ENCODE data around the gene MAN2C1. TPM values are rescaled to one million over a fixed set of nuclear protein-coding genes. Genes with fewer than 3 reads are reported as not detected.
A peak's percentile ranks its signal among the peaks of the same experiment; 100 is the strongest.

Gene MAN2C1
- total and polyA plus RNA-seq, 8 donors, result 63.7 to 509 (median 109) TPM

- no peak for FAIRE-seq
- TF ChIP-seq CTCF (IDR thresholded peaks at IDR 0.05), result no peak
- Histone ChIP-seq H3K36me3 (no peaks in the 10 kb centered on the region), H3K4me3 (no peak overlapping the region), H3K27ac (no peak overlapping the region), H3K9me3 (no peaks in the 10 kb centered on the region), H3K4me1 (no peaks in the 10 kb centered on the region), H3K27me3 (no peaks in the 10 kb centered on the region)
- ATAC-seq, result no peak
- no peak for DNase-seq
- intact Hi-C loops (cut with DNase I), result no loop called here
Measured at GRCh38 chr15:75309711-75310110, 58.7 kb downstream of the MAN2C1 start.

GRCh38 chr15:75307778-75308390 is 60.5 kb downstream of the MAN2C1 start:
- no peaks in the 10 kb centered on the region for H3K27me3 ChIP-seq
- DNase-seq (peak; percentile 57 to 88 (median 74)), FAIRE-seq (no peak), ATAC-seq (peak; percentile 98 to 100 (median 100))
- H3K36me3 ChIP-seq, result no peaks in the 10 kb centered on the region
- H3K4me1 ChIP-seq, result no peaks in the 10 kb centered on the region
- intact Hi-C loops (cut with DNase I), result no loop called here
- TF ChIP-seq CTCF (IDR thresholded peaks at IDR 0.05), result peak; percentile 20 to 52 (median 47)
- H3K27ac ChIP-seq, result no peak overlapping the region
- no peaks in the 10 kb centered on the region for H3K9me3 ChIP-seq
- 24 to 28% methylated on average over 15 of the region's 15 CpGs for WGBS, 2 donors
- H3K4me3 ChIP-seq, result no peak overlapping the region

GRCh38 chr15:75306188-75306587 is 62.2 kb downstream of the MAN2C1 start:
- no peak for DNase-seq
- Histone ChIP-seq H3K4me1 (no peaks in the 10 kb centered on the region), H3K36me3 (no peaks in the 10 kb centered on the region), H3K27ac (no peak overlapping the region), H3K9me3 (no peaks in the 10 kb centered on the region), H3K27me3 (no peaks in the 10 kb centered on the region), H3K4me3 (no peak overlapping the region)
- WGBS, 2 donors, result 50 to 59% methylated on average over 3 of the region's 3 CpGs
- no peak for FAIRE-seq
- ATAC-seq, result no peak
- TF ChIP-seq CTCF (IDR thresholded peaks at IDR 0.05), result no peak
- intact Hi-C loops (cut with DNase I), result no loop called here

Small RNA genes lying within 50 kb of the gene (microRNA-seq; reads per million reads assigned to microRNA genes)
- gene MIR631, result 0 reads per million in 2 donors

Other genes with a start within 250 kb of the MAN2C1 start
- 10 to 100 TPM in 4 of 6 donors, 1 to 10 TPM in 2; 8.2 to 27.4 (median 16.3) TPM for gene C15orf39, start 166.7 kb downstream of the MAN2C1 start, total RNA-seq
- 10 to 100 TPM in 1 of 2 donors, 1 to 10 TPM in 1; 7.9 to 11.1 TPM for gene C15orf39, start 166.7 kb downstream of the MAN2C1 start, polyA plus RNA-seq
- gene GOLGA6C, start 110.3 kb downstream of the MAN2C1 start, total RNA-seq, result not detected
- gene GOLGA6C, start 110.3 kb downstream of the MAN2C1 start, polyA plus RNA-seq, result not detected
- gene GOLGA6D, start 85.8 kb downstream of the MAN2C1 start, total RNA-seq, result under 1 TPM in 1 of 6 donors, not detected in 5; 0.08 TPM
- gene GOLGA6D, start 85.8 kb downstream of the MAN2C1 start, polyA plus RNA-seq, result not detected
- gene COMMD4, start 32.5 kb downstream of the MAN2C1 start, total RNA-seq, result 10 to 100 TPM; 19.6 to 30.5 (median 24.0) TPM
- 10 to 100 TPM; 81.8 to 97.7 TPM for gene COMMD4, start 32.5 kb downstream of the MAN2C1 start, polyA plus RNA-seq
- 10 to 100 TPM in 5 of 6 donors, 1 to 10 TPM in 1; 9.1 to 26.5 (median 21.1) TPM for gene NEIL1, start 21.6 kb downstream of the MAN2C1 start, total RNA-seq
- gene NEIL1, start 21.6 kb downstream of the MAN2C1 start, polyA plus RNA-seq, result 10 to 100 TPM; 71.0 to 97.5 TPM
- 10 to 100 TPM; 19.6 to 33.4 (median 23.8) TPM for gene SIN3A, start 83.1 kb upstream of the MAN2C1 start, total RNA-seq
- gene SIN3A, start 83.1 kb upstream of the MAN2C1 start, polyA plus RNA-seq, result 10 to 100 TPM in 1 of 2 donors, 1 to 10 TPM in 1; 6.8 to 12.6 TPM
- gene PTPN9, start 210.7 kb upstream of the MAN2C1 start, total RNA-seq, result 10 to 100 TPM in 2 of 6 donors, 1 to 10 TPM in 4; 5.8 to 16.8 (median 8.9) TPM
- 1 to 10 TPM; 3.3 to 5.7 TPM for gene PTPN9, start 210.7 kb upstream of the MAN2C1 start, polyA plus RNA-seq